CD4-positive, alpha-beta T cell treated with Interleukin-1 beta for 1 hour (primary cell): ENCODE data around the gene UBE2J2.

Experiments used
- DNase-seq, 2 donors: peaks; one replicate each; pipeline ENCODE4 v3.0.0-alpha.2; 2020 to 2022

The UBE2J2 gene

DNA sequence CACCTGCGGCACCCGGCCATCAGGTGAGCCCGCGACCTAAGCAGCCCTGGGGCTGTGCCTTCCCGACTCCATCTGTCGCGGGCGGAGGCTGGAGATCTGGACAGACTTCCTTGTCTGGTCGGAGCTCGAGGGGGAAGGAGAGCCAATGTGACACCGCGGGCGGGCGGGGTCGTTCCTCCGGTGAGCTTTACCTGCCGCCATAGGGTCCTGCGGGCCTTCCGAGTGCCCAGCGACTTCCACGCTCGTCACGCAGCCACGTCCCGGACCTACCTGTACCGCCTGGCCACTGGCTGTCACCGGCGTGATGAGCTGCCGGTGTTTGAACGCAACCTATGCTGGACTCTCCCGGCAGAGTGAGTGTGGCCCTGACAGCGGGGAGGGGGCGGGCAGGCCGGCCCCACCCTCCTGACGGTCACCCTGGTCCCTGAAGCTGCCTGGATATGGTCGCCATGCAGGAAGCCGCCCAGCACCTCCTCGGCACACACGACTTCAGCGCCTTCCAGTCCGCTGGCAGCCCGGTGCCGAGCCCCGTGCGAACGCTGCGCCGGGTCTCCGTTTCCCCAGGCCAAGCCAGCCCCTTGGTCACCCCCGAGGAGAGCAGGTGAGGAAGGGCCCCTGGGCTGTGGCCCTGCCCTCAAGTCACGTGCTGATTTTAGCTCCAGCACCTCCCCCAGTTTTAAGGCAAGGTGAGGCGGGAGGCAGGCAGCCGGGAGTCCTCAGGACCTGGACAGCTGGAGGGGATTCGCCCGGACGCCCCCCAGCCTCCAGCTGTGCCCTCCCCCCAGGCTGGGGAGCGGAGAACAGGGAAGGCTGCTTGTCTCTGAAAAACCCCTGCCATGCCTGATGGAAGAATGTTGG is 35.8 kb upstream of the UBE2J2 start:
- no peak for DNase-seq

DNA sequence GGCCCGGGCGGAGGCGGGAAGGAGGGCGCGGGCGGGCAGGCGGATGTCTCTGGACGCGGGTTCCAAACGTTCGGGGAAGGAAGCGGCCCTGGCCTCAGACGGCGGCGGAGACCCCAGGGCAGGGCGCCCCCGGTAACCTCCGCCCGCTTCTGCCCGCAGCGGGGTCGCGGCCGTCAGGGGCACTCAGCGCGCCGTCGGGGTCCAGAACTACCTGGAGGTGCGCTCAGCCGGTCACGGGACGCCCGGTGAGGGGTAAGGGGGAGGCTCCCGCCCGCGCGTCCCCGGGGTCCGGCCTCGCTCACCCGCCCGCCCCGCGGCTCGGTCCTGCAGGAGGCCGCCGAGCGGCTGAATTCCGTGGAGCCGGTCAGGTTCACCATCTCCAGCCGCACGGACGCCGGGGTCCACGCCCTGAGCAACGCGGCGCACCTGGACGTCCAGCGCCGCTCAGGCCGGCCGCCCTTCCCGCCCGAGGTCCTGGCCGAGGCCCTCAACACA is 35.1 kb upstream of the UBE2J2 start:
- DNase-seq: no peak

DNA sequence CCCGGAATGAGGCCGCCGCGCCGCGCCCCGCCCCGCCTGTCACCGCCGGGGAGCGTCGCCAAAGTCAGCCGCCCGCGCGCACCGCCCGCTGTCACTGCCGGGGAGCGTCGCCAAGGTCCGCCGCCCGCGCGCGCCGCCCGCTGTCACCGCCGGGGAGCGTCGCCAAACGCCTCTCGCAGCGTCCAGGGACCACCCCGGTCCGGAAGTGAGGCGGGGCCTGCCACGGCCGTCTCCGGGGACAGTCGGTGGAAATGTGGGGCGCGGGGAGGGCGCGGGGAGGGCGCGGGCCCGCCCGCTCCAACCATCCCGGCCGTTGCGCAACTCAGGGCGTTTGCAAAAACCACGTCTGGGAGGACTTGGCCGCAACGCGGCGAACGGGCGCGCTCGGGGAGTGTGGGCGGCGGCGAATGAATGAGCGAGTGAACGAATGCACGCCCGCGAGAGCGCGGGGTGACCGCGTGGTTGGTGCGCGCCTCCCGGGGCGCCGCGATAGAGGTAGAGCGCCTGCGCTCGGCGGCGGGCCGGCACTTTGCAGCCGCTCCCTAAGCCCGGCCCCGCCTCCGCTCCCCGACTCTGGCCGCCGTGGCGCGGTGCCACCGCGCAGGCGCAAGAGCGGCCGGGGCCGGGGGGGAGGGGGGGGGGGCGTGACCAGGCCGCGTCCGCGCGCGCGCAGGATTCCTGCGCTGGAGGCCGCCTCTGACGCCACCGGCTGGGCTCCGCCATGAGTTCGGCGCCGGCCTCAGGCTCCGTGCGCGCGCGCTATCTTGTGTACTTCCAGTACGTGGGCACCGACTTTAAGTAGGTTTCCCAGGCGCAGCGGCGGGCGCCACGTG is 34.5 kb upstream of the UBE2J2 start, which contains the start of the genes ACAP3 and PUSL1:
Gene ACAP3, minus strand, starts transcription at position 8 of the 833 bp plus-strand sequence. CDS start 115 bp downstream, outside the sequence.
Gene PUSL1, plus strand, starts transcription at position 675 of the 833 bp plus-strand sequence. Its CDS starts 47 bp downstream, at position 722.
- peak; percentile 90 to 92 for DNase-seq

DNA sequence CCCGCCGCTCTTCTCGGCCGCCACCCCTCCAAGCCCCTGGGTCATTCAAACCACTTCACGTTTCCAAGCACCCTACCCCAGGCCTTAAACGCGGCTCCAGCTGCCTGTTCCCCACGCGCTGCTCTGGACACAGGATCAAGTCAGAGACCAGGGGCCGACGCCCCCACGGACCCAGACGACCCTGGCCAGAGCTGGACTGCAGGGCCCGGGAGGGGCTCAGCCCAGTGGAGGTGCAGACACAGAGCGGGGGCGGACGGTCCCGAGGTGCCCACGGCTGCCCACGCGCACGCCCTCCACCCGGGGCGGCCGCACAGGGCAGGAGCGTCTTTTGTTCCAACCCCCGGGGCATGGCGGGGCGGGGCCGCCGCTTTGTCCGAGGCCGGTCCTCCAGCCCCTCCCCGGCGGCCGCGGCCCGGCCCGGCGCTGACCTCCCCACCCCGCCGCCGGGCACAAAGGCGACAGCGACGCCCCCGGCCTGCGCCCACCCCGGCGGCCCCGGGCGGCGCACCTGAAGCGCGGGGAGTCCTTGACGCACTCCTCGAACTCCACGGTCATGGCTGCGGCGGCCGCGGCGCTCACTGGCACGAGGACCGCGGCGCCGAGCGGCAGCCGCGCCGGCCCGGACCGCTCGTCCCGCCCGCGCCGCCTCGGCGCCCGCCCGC is 33.7 kb upstream of the UBE2J2 start:
- no peak for DNase-seq

DNA sequence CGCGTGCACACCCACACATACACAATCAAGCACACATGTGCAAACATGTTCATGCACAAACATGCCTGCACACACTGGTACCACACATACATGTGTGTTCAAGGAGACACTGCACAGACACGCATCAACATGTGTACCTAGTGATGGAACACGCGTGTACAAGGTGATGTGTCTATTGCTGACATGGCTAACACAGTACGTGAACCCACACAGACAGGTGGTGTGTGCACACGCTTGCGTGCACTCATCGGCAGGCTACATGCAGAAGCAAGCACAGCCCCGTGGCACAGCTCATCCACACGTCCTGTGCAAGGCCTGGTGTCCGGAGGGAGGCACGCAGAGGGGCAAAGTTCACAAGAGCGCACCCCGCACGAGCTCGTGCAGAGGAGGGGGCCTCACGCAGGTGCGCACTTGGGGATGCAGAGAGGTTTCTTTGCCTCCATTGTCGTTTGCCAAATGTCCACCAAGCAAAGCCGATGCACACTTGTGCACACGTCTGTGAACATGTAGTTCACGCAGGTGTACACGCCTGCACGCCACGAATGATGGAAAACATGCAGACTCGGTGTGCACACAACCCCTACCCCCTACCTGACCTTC is 33.1 kb upstream of the UBE2J2 start:
- DNase-seq: no peak

DNA sequence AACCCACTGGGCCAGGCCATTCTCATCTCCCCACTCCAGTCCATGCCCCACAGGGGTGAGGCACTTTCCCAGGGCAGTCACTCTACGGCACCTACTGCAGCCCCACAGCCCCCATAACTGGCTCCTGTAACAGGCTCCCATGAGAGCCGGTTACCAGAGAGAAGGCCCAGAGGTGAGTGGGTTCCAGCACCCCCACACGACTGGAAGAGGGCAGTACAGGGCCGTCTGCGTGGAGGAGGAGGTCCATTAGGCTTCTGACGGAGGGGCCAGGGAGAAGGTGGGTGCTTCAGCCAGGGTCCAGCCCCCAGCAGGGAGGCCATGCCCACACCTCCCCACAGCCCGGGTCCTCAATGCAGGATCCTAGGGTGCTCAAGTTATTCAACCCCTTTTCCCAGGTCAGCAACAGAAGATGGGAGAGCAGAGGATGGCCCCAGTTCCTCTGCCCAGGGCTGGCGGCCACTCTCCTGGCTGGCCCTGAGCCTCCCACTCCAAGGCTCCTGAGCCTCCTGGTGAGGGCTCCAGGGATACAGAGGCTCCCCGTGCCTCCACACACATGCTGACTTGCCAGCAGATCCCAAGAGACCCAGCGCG is 32.5 kb upstream of the UBE2J2 start:
- DNase-seq: no peak

DNA sequence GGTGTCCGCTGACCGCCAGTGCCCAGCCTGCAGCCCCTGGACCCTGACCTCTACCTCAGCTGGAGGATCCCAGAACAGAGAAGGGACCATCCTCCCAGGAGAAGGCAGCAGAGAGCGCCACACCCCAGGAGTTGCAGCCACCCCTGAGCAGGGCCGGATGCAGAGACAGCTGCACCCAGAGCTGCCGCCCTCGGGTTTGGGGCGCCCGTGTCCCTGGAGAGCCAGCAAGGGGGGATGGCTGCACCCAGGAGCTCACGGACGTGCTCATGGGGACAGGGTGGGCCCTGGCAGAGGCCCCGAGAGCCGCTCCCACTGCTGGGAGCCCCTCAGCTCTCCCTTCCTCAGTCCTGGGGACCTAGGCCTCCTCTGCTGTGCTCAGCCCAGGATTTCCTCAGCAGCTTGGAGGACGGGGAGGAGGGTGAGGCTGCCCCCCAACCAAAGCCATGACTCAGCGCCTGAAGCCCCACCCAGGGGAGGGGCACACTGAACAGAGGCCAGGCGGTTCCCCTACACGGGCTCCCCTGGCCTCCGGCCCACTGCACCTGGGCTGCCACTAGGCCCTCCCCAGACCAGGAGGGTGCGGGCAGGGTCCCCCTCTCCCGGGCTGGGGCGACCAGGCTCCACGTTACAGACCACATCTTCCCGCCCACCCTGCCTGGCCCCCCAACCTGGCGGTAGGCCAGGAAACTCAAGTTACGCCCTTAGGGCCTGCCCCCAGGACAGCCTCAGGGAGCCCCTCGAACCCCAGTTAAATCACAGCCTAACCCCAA is 31.8 kb upstream of the UBE2J2 start:
- peak; percentile 68 for DNase-seq

DNA sequence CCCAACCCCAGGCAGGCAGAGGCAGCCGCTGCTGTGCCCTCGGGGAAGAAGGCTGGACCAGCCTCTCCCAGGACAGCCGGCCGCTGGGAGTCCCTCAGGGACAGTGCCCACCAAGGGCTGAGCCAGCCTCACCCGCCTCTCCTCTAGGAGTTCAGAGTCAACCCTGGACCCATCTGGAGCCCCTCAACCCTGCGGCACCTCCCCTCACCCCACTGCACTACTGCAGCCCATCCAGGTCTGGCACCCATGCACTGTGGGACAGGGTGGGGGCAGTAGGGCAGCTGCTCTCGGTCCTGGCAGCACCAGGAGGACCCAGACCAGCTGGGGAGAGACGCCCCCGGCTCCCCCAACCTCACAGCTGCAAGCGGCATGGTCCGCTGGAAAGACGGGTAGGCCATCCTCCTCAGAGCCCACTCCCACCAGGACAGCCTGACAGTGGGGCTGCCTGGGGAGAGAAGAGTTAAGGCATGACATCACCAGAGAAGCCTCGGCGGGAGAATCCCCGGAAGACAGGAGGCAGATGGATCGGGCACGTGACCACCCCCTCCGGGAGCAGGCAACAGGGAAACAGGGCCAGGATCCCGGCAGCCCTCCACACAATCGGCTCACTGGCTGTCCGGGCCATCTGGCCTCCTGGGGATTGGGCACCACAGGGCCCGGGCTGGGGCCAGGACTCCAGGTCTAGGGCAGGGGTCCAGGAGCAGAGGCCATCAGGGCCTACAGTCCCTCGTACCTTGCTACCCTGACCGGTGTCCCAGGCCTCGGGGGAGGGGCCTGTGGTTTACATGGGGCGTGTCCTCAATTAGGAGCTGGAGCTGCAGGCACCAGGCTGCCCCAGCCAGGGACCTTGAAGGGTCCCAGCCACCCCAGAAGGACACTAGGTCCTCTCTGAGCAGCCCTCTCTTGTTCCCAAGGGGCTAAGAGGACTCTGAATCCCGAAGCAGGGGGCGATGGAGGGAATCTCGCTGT is 31.0 kb upstream of the UBE2J2 start:
- DNase-seq: no peak

DNA sequence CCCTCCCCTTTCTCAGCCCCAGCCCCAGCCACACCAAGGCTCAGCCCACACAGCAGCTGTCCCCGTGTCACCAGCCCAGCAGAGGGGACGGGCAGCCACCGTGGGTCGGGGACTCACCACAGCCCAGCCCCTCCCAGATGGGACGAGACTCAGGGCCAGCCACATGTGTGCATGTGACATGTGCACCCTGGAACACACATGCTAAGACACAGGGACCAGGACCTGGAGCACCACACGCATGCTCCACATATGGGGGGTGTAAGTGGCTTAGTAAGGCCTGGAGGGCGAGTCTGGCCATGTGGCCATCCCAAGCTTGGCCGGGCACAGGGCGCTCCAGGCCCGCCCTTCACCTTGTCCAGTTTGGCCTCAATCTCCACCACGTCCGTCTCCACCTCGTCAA is 30.1 kb upstream of the UBE2J2 start:
- DNase-seq: no peak

DNA sequence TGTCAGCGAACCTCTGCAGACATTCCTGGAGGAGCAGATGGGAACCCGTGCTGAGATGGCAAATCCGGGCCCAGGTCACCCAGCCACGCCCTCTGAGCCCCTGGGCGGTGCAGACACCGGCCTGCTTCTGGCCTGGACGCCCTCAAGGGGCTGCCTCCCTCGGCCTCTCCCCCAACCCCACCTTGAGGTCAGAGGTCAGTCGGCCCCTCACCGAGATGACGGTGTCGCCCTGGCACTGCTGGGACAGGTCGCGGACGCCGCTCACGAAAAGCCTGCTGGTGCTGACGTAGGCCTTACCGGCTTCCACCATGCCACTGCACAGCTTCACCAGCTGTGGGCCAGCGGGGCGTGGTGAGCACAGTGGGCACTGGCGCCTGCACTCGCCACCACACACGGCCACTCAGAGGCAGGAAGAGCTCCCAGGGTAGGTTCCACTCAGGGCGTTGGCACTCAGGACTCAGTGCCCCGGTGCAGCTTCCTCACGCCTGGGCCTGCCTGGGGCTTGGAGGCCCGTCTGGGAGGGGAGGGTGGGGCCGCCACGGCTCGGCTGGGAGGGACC is 29.4 kb upstream of the UBE2J2 start:
- DNase-seq: no peak

DNA sequence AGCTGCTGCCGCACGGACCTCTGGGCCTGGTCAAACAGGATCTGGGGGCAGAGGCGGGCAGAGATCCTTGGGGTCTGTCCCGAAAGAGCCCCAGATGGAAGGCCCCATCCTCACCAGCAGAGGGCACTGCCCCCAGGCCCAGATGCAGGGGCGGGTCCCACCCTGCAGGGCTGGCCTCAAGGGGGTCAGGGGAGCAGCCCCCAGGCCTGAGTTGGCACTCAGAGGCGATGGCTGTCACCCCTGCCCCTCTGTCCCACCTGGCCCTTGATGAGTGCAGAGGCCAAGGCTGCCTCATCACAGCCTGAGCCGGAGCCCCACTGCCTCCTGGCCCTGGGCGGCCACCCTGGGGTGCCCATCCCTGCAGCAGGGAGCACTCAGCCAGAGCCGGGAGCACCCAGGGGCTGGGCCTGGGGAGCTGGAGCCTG is 28.4 kb upstream of the UBE2J2 start:
- DNase-seq: no peak

DNA sequence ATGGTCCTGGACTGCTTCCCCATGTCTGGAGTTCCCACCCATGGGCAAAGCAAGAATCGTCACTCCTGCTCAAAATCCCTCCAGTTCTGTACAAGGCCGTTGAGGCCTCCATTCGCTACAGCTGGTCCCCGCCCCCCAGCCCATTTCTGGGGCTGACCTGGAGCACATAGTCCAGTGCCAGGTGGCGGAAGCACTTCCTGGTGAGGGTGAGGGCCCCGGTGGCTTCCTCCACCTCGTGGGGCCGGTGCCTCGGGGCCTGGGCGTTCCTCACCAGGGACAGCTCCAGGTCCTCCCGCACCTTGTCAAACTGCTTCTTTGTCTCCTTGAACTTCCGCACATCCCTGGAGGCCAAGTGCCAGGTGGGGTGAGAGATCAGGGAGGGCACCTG is 26.7 kb upstream of the UBE2J2 start:
- DNase-seq: no peak

DNA sequence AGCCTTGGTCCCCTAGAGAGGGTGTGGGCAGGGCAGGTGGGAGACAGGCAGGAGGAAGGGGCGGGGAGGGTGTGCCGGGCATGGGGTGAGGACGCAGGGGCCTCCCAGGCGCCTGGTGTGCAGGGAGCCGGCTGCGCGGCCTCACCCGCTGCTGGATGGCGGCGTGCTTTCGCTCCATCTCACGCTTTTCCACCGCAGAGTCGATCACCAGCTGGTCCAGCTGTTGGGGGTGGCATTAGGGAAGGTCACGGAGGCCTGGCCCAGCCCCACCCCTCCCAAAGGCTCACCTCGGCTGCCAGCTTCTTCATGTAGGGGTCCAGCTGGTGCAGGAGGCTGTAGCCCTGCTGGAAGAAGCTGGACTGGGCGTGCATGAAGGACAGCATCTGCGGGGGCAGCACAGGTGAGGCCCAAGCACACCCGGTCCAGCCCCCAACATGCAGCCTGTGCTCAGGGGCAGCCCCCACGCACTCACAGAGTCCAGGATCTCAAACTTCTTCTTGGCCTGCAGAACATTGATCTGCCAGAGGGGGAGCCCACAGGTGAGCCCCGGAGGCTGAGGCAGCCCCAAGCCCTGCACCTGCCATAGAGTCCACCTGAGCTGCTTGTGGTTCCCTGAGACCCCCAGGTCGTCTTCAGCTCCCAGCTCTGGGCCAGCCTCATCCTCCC is 26.2 kb upstream of the UBE2J2 start:
- DNase-seq: peak in 1 of 2 donors; percentile 33

DNA sequence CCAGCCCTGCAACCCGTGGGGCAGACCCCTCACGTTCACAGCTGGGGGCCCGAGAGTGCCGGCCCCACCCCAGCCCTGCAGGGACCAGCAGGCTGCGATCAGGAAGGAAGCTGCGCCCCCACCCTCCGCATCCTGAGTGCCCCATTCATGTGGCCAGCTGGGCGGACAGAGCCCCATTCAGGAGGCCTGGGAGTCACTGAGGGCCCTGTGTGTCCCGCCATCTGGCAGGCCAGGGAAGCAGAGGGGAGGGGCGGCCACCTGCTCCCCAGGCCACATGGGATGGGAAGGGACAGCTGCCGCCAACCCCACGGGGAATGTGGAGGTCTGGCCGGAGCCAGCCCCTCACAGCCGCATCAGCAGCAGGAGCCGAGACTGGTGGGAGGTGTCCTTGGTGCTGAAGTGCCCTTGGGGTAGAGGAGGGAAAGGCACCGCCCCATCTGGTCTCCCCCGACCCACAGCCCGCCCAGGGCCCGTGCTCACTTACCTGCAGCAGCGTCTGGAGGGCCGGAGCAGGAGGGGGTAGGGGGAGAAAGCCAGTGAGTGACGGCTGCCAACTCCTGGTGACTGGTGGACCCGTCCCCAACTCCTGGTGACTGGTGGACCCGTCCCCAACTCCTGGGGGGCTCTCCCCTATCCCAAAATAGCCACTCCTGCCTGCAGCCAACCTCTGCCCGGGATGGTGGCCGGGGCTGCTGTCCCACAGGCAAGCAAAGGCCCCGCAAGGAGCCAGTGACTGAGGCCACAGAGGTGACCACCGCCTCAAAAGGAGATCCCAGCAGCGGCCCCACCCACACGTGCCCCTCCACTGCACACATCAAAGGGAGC is 25.4 kb upstream of the UBE2J2 start:
- no peak for DNase-seq

DNA sequence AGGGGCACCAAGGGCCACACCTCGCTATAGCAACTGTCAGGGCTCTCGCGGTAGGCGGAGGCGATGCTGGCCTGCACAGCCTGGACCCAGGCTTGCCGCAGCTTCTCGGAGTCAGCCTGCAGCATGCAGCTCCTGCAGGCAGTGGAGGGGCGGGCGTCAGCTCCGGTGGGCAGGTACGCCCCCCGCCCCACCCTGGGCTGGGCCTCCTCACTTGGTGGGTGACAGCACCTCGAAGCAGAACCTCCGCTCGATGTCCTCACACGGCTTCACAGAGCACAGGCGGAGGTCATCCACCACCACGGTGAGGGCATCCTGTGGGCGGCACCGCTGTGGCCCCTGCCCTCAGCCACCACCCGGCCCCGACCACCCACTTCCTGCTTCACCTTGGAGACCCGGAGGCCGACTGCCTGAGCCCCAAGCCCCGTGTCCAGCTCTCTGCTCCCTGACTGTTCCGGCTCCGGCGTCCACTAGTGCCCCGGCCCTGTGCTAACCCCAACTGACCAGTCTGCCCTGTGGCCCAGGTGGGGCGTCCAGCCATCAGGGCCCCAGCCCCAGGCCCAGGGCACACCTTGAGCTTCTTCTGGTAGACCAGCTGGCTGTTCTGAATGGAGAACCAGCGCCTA is 24.3 kb upstream of the UBE2J2 start:
- no peak for DNase-seq

DNA sequence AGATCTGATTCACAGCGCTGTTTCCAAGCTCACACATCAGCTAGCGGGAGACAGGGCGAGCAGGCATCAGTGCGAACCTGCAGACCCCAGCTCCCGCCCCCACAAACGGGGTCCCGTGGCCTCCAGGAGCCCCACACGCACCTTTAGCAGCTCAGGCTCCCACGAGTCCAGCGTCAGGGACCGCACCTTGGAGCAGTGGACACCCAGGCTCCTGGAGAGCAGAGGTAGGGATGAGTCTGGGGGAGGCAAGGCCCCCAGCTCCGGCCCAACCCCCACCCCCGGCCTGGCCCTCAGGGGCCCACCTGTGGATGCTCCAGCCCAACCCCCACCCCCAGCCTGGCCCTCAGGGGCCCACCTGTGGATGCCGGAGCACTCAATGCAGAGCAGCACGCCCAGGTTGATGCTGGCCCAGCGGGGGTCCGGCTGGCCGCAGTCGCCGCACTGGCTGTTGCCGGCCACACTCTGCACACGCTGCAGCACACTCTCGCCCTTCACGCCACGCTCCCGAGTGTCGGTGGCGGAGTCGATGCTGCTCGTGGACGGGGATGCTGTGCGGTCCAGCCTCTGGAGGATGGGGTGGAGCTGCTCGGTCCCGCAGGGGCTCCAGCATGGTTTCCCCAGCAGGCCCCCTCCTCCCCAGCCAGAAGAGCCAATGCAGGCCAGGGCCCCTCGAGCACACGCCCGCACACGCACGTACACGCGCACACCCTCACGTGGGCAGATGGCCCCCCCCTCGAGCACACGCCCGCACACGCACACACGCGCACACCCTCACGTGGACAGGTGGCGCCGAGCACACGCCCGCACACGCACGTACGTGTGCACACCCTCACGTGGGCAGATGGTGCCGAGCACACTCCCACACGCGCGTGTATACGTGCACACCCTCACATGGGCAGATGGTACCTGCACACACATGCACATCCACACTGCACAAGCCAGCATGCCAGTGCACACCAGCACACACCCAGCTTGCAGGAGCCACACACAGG is 22.7 kb upstream of the UBE2J2 start:
- no peak for DNase-seq
